Measurements from ENCODE around the gene CYP27C1. TPM values are rescaled to one million over a fixed set of nuclear protein-coding genes. Genes with fewer than 3 reads are reported as not detected.

The CYP27C1 gene
- total and polyA plus RNA-seq, 12 donors: 0.11 to 0.97 (median 0.22) TPM; not detected in 3

- Histone ChIP-seq H3K4me3 (no peak overlapping the region), H3K36me3 (replicated peaks in 1 of 2) (no peaks in the 10 kb centered on the region), H3K4me1 (replicated peaks in 1 of 2) (no peaks in the 10 kb centered on the region), H3K9me3 (replicated peaks in 1 of 3) (no peaks in the 10 kb centered on the region), H3K27me3 (peaks cover 5% of the 10 kb centered on the region), H3K27ac (no peak overlapping the region)
- peak in 1 of 7 donors; percentile 31 for DNase-seq
- intact Hi-C loops (cut with DNase I): no loop called here
- TF ChIP-seq POLR2A (IDR thresholded peaks at IDR 0.05): no peak
- no peak for TF ChIP-seq CTCF (IDR thresholded peaks at IDR 0.05)
- 74 to 85% (median 79%) methylated on average over 23 to 35 of the region's 35 CpGs for WGBS, 4 donors
These were observed 14.6 kb downstream of the CYP27C1 start for GRCh38 chr2:127205218-127206125.

DNA sequence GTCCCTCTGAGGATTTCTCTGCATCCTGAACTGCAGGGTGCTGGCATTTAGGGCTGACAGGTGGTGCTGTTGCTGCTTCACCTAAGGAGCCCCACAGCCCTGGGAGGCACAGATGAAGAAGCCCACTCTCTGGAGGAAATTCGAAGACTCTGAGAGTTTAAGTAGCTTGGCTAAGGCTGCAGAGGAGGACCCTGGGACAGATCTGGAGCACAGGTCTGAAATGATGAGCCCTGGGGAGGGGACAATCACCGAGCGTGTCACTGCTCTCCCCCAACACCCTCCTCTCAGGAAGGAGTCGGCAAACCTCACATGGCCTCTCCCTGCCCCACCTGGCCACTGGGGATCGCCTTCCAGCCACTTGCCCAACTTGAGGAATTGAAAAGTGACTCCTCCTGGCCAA lies 18.6 kb downstream of the CYP27C1 start:
- intact Hi-C loops (cut with DNase I): no loop called here
- DNase-seq: no peak
- 32 to 73% (median 71%) methylated on average over 2 to 5 of the region's 5 CpGs for WGBS, 4 donors
- Histone ChIP-seq H3K4me1 (replicated peaks in 1 of 2) (no peaks in the 10 kb centered on the region), H3K4me3 (no peak overlapping the region), H3K9me3 (replicated peaks in 1 of 3) (no peaks in the 10 kb centered on the region), H3K36me3 (replicated peaks in 1 of 2) (no peaks in the 10 kb centered on the region), H3K27me3 (peaks cover 5% of the 10 kb centered on the region), H3K27ac (no peak overlapping the region)
- TF ChIP-seq CTCF (IDR thresholded peaks at IDR 0.05) (no peak), POLR2A (IDR thresholded peaks at IDR 0.05) (no peak)

GRCh38 chr2:127200962-127201361 lies 19.1 kb downstream of the CYP27C1 start:
- Histone ChIP-seq H3K36me3 (replicated peaks in 1 of 2) (no peaks in the 10 kb centered on the region), H3K27me3 (peaks cover 5% of the 10 kb centered on the region), H3K4me1 (replicated peaks in 1 of 2) (no peaks in the 10 kb centered on the region), H3K9me3 (replicated peaks in 1 of 3) (no peaks in the 10 kb centered on the region), H3K27ac (no peak overlapping the region), H3K4me3 (no peak overlapping the region)
- intact Hi-C loops (cut with DNase I): no loop called here
- 84 to 100% (median 90%) methylated on average over 1 to 7 of the region's 7 CpGs for WGBS, 4 donors
- TF ChIP-seq CTCF (IDR thresholded peaks at IDR 0.05) (no peak), POLR2A (IDR thresholded peaks at IDR 0.05) (no peak)
- DNase-seq: no peak

DNA sequence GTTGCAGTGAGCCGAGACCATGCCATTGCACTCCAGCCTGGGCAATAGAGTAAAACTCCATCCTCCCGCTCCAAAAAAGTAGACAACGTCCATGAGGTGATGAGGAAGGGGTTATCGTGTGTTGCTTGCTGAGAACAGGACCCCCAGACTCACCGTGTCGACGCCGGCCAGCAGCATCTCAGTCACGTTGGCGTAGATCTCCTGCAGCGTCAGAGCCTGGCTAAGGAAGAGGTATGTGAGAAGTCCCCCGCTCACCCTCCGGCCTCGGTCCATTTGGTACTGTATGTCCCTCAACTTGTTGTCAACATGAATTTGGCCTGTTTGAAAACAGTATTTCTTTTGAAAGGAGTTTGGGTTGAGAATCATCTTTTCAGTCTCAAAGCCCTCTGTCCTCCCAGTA lies 20.9 kb downstream of the CYP27C1 start:
- Histone ChIP-seq H3K36me3 (replicated peaks in 1 of 2) (no peaks in the 10 kb centered on the region), H3K4me3 (no peak overlapping the region), H3K4me1 (replicated peaks in 1 of 2) (no peaks in the 10 kb centered on the region), H3K27ac (no peak overlapping the region), H3K27me3 (no peaks in the 10 kb centered on the region), H3K9me3 (replicated peaks in 1 of 3) (no peaks in the 10 kb centered on the region)
- no peak for TF ChIP-seq POLR2A (IDR thresholded peaks at IDR 0.05)
- no peak for TF ChIP-seq CTCF (IDR thresholded peaks at IDR 0.05)
- intact Hi-C loops (cut with DNase I): no loop called here
- DNase-seq: no peak
- 84 to 94% (median 90%) methylated on average over 14 of the region's 14 CpGs for WGBS, 4 donors

All from adrenal gland (tissue), 12 donors.